Measurements from ENCODE around the gene COA8. TPM values are rescaled to one million over a fixed set of nuclear protein-coding genes. Genes with fewer than 3 reads are reported as not detected.

COA8 gene
- total and polyA plus RNA-seq, 2 of the 13 experiments (the other 11 are each of a cell fraction or from before 2014, with no cell fraction given): 10.9 to 25.1 TPM

DNA sequence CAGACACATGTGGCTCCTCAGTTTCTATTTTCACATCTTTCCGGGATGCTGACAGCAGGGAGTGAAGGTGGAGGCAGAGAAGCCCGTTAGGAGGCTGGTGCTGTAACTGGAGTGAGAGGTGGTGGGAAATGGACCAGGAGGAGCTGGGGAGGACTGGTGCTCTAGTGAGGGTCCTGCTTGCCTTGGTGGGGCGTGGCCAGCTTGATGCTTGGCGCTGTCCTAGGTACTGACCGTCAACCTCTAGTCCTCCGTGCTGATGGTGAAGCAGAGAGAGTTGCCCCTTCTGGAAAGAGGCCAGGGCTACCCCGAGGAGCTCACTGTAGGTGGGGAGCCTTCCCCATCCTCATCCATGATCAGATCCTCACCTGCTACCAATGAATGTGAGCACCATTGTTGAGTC is 32.4 kb upstream of the COA8 start (continued):
- TF ChIP-seq E2F1 (CRISPR knock-in tag; IDR thresholded peaks at IDR 0.05) (no peak), MTF1 (CRISPR knock-in tag; IDR thresholded peaks at IDR 0.05) (no peak)

GRCh38 chr14:103530831-103531230 is 31.9 kb upstream of the COA8 start:
- TF ChIP-seq TBL1XR1 (IDR thresholded peaks at IDR 0.05; ENCODE audit: borderline replicate concordance, low read length, partially characterized antibody): no peak
- no peak for TF ChIP-seq MED1 (CRISPR knock-in tag; IDR thresholded peaks at IDR 0.05)
- TF ChIP-seq NR2F1 (CRISPR knock-in tag; IDR thresholded peaks at IDR 0.05): no peak
- no peak for TF ChIP-seq MIER2 (CRISPR knock-in tag; IDR thresholded peaks at IDR 0.05)
- no peak for TF ChIP-seq ZSCAN5A (CRISPR knock-in tag; IDR thresholded peaks at IDR 0.05; ENCODE audit: borderline replicate concordance)
- no peak for TF ChIP-seq ZNF230 (CRISPR knock-in tag; IDR thresholded peaks at IDR 0.05)
- H3K9me3 ChIP-seq (ENCODE audit: low read length): no peaks in the 10 kb centered on the region
- no peak overlapping the region; a peak in 2 of 6 replicates for H3K4me3 ChIP-seq (replicated peaks in 1 of 3; ENCODE audit: insufficient read depth in 1 of 3, low read depth in 2 of 3, low read length in 3 of 3)
- 98% methylated on average over 6 of the region's 11 CpGs for WGBS (ENCODE audit: low lambda C conversion rate)
- peaks cover 3 to 4% of the 10 kb centered on the region in 2 experiments; a peak in 3 of 5 replicates for H3K36me3 ChIP-seq (replicated peaks in 1 of 2; ENCODE audit: control insufficient read depth in 1 of 2, insufficient read depth in 2 of 2, low read length in 2 of 2)
- H3K27me3 ChIP-seq (ENCODE audit: control insufficient read depth in 1 of 2, insufficient read depth in 2 of 2, low read length in 2 of 2): no peaks in the 10 kb centered on the region; a peak in 1 of 5 replicates
- POLR2A ChIA-PET: no interaction called here
- H2AFZ ChIP-seq (ENCODE audit: low read length): no peak overlapping the region
- H3K79me2 ChIP-seq (ENCODE audit: insufficient read depth, low read length): peaks cover 30% of the 10 kb centered on the region
- H3K27ac ChIP-seq (ENCODE audit: extremely low read length, insufficient read depth, low read length): no peak overlapping the region
- H3K9ac ChIP-seq (ENCODE audit: insufficient read depth, low read depth, low read length): no peak overlapping the region
- CTCF ChIA-PET (ENCODE audit: low intra/inter-chr PET ratio, low total read pairs): no interaction called here
- ATAC-seq (no peak), DNase-seq (ENCODE audit: low spot score) (no peak), FAIRE-seq (no peak)
- H3K4me1 ChIP-seq (ENCODE audit: insufficient read depth, low read length): peaks cover 45% of the 10 kb centered on the region
- intact Hi-C loops (cut with micrococcal nuclease; ENCODE audit: unreplicated experiment): no loop called here
- peak overlapping the region; percentile 98; the same call in 1 of the 2 replicates for H3K4me2 ChIP-seq (ENCODE audit: low read depth, low read length)
- BruUV-seq (replicated peaks): no TSS peak
- in situ Hi-C loops (cut with HindIII; ENCODE audit: extremely low pct_ligation_motif_present, low pct_unique_long_range_greater_than_20kb): no loop called here
- no peaks in the 10 kb centered on the region for H4K20me1 ChIP-seq (ENCODE audit: insufficient read depth, low read length)

Measured in HepG2 (cell line).